IgD-negative memory B cell (primary cell): ENCODE data around the gene ASTN1. TPM values are rescaled to one million over a fixed set of nuclear protein-coding genes. Genes with fewer than 3 reads are reported as not detected.
A peak's percentile ranks its signal among the peaks of the same experiment; 100 is the strongest.

ENCODE experiments used
- H3K27ac Mint-ChIP-seq, 3 donors: one replicate each; pipeline ENCODE4 v1.8.0; 2020 to 2022; ENCODE audit warnings: mild to moderate bottlenecking in 3 of 3, mixed read lengths in 3 of 3, moderate library complexity in 1 of 3
- H3K27me3 Mint-ChIP-seq: one replicate; pipeline ENCODE4 v1.8.0; 2021; ENCODE audit warnings: mixed read lengths
- H3K36me3 Mint-ChIP-seq: one replicate; pipeline ENCODE4 v1.8.0; 2020; ENCODE audit warnings: mild to moderate bottlenecking, mixed read lengths
- H3K4me1 Mint-ChIP-seq, 3 donors: one replicate each; pipeline ENCODE4 v1.8.0; 2020 to 2022; ENCODE audit warnings: mixed read lengths in 3 of 3, mild to moderate bottlenecking in 1 of 3
- H3K4me3 Mint-ChIP-seq, 4 donors: one replicate each; pipeline ENCODE4 v1.8.0; 2020 to 2022; ENCODE audit warnings: mild to moderate bottlenecking in 4 of 4, mixed read lengths in 4 of 4, moderate library complexity in 3 of 4
- H3K9me3 Mint-ChIP-seq, 3 donors: one replicate each; pipeline ENCODE4 v1.8.0; 2020 to 2021; ENCODE audit warnings: mixed read lengths in 3 of 3, mild to moderate bottlenecking in 1 of 3
- polyA plus RNA-seq: library from polyadenylated mRNA; unstranded; fragments of 300-500 nt; fragmentation: Illumina TruSeq; gene quantifications from one replicate; pipeline ENCODE4 v1.2.3, GENCODE V29; 2021

Gene ASTN1
- polyA plus RNA-seq, 1 donor from 2014 or later: not detected

DNA sequence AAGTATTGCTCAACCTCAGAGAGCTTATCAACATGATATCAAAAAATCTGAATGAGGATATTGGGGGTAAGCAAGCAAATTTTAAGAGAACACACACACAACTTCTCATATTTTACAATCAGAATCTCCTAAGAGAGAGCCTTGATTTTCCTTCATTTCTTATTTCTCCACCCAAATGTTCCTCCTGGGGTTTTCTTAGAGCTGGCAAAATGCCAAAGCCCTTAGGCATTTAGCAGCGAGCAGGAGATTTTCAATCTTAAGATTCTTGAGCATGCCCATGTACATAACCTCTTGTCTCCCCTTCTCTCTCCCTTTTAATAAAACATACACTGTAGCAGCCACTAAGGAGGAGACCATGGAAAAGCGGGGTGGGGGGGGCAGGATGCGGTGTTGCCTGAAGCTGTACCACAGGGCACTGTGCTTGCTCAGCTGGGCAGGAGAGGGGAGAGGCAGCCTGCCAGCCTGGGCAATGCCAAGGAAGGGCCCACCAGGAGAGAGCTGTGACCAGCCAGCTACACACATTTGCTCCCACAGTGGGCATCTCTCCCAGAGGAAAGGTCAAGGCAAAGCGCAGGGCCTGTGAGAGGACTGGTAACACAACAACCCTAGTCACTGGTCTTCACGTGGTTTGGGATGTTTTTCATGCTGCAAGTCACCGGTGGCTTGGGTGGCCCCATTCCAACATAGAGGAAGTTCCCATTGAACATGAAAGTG is 10.6 kb upstream of the ASTN1 start:
- Mint-ChIP-seq H3K9me3 (peaks cover 0 to 3% (median 0%) of the 10 kb centered on the region in 3 donors), H3K4me3 (no peak overlapping the region), H3K36me3 (no peaks in the 10 kb centered on the region), H3K4me1 (peaks cover 0 to 5% (median 0%) of the 10 kb centered on the region in 3 donors), H3K27ac (no peak overlapping the region), H3K27me3 (peaks cover 10% of the 10 kb centered on the region)

DNA sequence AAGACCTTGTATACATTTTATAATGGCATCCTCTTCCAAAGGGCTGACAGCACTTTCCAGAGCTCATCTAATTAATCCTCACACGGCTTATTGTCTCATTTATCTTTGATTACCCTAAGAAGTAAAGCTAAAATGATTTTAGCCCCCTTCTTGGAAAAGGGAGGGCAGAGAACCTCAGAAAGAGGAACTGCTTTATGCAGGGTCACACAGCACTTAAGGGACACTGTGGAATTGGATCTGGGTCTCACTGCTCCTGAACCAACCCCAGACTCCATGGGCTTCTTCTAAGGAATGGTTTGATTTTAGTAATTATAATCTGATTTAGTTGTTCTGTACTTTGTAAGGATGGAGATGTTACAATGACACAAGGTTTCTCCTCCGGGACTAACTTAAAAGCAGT is 9.5 kb upstream of the ASTN1 start:
- H3K4me1 Mint-ChIP-seq: peaks cover 0 to 5% (median 0%) of the 10 kb centered on the region in 3 donors
- H3K9me3 Mint-ChIP-seq: no peaks in the 10 kb centered on the region
- H3K4me3 Mint-ChIP-seq: no peak overlapping the region
- H3K27ac Mint-ChIP-seq: no peak overlapping the region
- H3K27me3 Mint-ChIP-seq: peaks cover 10% of the 10 kb centered on the region
- no peaks in the 10 kb centered on the region for H3K36me3 Mint-ChIP-seq

- Mint-ChIP-seq H3K36me3 (no peaks in the 10 kb centered on the region), H3K27ac (no peak overlapping the region), H3K4me1 (peaks cover 0 to 5% (median 0%) of the 10 kb centered on the region in 3 donors), H3K27me3 (peaks cover 10% of the 10 kb centered on the region), H3K9me3 (no peaks in the 10 kb centered on the region), H3K4me3 (no peak overlapping the region)
Observed at GRCh38 chr1:177172866-177173265, 8.4 kb upstream of the ASTN1 start.

DNA sequence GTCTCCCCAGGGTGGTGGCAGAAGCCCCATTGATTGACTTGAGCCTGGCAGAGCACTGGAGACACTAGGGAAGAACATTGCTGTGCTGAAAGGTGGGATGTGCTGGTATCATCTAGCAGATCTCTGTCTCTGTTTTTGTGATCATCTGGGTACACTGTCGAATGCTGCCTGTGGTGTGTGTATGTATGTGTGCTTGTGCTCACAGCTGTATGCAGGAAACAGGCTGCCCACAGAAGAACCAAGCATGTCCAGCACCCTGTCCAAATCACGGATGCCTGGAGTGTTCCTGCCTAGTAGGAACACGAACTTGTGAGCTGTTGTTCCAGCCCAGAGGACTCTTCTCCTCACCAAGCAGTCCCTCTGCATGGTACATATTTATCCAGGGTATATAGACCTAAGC is 7.8 kb upstream of the ASTN1 start:
- Mint-ChIP-seq H3K9me3 (no peaks in the 10 kb centered on the region), H3K4me3 (no peak overlapping the region), H3K4me1 (peaks cover 0 to 5% (median 0%) of the 10 kb centered on the region in 3 donors), H3K27me3 (peaks cover 8% of the 10 kb centered on the region), H3K36me3 (no peaks in the 10 kb centered on the region), H3K27ac (no peak overlapping the region)

GRCh38 chr1:177171536-177172123 is 7.1 kb upstream of the ASTN1 start:
- Mint-ChIP-seq H3K27me3 (peaks cover 8% of the 10 kb centered on the region), H3K4me1 (peaks cover 0 to 5% (median 0%) of the 10 kb centered on the region in 3 donors), H3K36me3 (no peaks in the 10 kb centered on the region), H3K27ac (no peak overlapping the region), H3K9me3 (no peaks in the 10 kb centered on the region), H3K4me3 (peak overlapping the region in 2 of 4 donors; percentile 18 to 67)

DNA sequence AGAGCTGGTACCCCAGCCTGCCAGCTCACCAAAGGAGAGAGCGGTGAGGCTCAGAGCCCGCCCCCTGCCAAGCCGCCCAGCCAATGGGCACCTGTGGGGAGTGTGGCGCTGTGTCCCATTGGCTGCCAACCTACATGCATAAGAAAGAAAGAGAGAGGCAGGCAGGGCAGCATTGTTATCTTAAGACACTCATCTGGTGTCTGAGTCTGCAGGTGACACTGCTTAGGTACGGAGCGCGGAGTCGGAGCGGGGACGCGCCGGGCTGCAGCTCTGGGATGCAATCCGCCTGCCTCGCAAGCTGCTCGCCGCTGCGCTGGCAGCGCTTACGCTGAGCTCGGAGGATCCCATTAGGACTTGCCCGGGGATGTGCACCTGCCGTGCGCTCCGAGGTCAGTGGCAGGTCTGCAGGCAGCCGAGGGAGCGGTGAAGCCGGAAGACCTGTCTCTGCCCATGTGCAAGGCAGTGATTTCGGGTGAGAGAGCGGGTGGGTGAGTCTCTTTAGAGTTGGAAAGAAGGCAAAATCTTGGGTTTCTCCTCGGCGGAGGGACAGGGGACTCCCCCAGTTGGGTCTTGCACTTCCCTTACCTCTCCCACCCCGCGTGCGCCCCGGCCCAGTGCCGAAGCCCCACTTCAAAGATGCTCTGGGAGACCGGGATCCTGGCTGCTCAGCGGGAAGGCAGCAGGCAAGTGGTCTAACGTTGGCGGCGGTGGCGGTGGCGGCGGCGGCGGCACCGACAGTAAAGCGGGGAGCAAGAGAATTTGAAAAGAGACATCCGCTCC is 6.4 kb upstream of the ASTN1 start, which contains the start of gene BRINP2:
Gene BRINP2, plus strand, starts transcription at position 203 of the 780 bp plus-strand sequence. CDS start 58,919 bp downstream, outside the sequence.
- no peak within 1 kb of the TSS for H3K27ac Mint-ChIP-seq
- no peaks in the 10 kb centered on the region for H3K36me3 Mint-ChIP-seq
- H3K27me3 Mint-ChIP-seq: peaks cover 8% of the 10 kb centered on the region
- H3K9me3 Mint-ChIP-seq: no peaks in the 10 kb centered on the region
- peaks cover 0 to 5% (median 0%) of the 10 kb centered on the region in 3 donors for H3K4me1 Mint-ChIP-seq
- H3K4me3 Mint-ChIP-seq: peak within 1 kb of the TSS in 2 of 4 donors; percentile 33 to 67

DNA sequence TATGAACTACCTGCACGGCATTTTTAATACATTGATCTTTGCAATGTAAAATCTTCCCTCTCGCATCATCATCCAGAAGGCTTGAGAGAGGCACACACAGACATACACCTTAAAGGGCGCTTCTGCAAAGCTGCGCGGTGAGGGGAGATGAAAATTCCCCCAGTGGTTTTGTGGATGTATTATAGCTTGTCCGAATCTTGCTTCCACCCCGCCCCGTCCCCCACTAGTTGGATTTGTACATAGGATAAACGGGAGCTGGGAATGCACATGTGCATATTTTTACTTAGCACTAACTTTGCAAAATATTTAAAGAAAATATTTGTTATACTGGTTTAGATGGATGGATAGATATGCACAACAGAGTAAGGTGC is 542 bp upstream of the ASTN1 start:
- H3K27ac Mint-ChIP-seq: no peak overlapping the region
- peaks cover 2% of the 10 kb centered on the region for H3K36me3 Mint-ChIP-seq
- peaks cover 0 to 4% (median 2%) of the 10 kb centered on the region in 3 donors for H3K4me1 Mint-ChIP-seq
- no peak overlapping the region for H3K4me3 Mint-ChIP-seq
- H3K9me3 Mint-ChIP-seq: no peaks in the 10 kb centered on the region
- H3K27me3 Mint-ChIP-seq: peaks cover 18% of the 10 kb centered on the region

DNA sequence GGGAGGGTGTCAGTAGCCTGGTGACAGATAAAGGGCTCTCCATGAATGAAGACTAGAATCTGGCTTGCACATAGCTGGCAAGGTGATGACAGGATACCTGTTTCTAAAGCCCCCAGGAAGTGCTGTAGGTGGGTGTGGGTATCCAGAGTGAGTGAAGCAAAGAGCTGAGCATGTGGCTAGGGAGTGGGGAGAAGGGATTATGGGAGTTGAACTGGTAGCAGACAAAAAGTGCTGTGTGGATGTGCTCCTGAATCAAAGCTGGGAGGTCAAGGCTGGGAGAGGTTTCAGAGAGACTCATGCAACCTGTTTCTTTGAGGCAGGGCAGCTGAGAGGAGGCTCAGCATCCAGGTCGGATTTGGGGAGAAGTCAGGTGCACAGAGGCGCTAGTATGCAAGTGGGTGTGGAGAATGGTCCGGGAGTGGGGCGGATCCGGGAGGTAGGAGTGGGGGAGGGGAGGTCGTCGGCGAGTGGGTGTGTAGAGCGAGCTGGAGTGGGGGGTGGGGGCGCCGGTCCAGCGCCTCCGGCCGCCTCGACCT is 600 bp downstream of the ASTN1 start:
- H3K27ac Mint-ChIP-seq: no peak overlapping the region
- peaks cover 0 to 4% (median 2%) of the 10 kb centered on the region in 3 donors for H3K4me1 Mint-ChIP-seq
- H3K27me3 Mint-ChIP-seq: peaks cover 18% of the 10 kb centered on the region
- H3K4me3 Mint-ChIP-seq: peak overlapping the region in 1 of 4 donors; percentile 67
- peaks cover 2% of the 10 kb centered on the region for H3K36me3 Mint-ChIP-seq
- no peaks in the 10 kb centered on the region for H3K9me3 Mint-ChIP-seq

- Mint-ChIP-seq H3K27me3 (peaks cover 18% of the 10 kb centered on the region), H3K36me3 (peaks cover 2% of the 10 kb centered on the region), H3K4me1 (peaks cover 0 to 4% (median 2%) of the 10 kb centered on the region in 3 donors), H3K27ac (no peak overlapping the region), H3K9me3 (peaks cover 0 to 2% (median 0%) of the 10 kb centered on the region in 3 donors), H3K4me3 (no peak overlapping the region)
Observed at GRCh38 chr1:177162243-177162642, 2.3 kb downstream of the ASTN1 start.

DNA sequence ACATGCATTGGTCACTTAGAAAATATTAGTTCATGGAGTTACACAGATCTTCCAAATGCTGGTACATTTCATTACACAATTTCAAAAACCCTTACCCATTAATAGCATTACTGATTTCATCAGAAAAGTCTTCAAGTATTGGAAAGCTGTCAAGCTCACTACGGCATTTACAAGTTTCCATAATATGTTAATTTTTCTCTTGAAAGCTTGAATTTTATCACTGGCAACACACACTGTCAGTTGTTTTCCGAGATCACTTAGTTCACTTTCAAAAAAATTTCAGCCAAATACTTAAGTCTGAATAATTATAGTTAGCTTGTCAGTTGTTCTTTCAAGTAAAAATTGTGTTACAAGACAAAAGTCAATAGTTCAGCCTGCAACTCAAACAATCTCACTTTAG is 18.0 kb downstream of the ASTN1 start:
- H3K4me1 Mint-ChIP-seq: no peaks in the 10 kb centered on the region
- no peak overlapping the region for H3K4me3 Mint-ChIP-seq
- H3K36me3 Mint-ChIP-seq: no peaks in the 10 kb centered on the region
- no peaks in the 10 kb centered on the region for H3K9me3 Mint-ChIP-seq
- no peak overlapping the region for H3K27ac Mint-ChIP-seq
- H3K27me3 Mint-ChIP-seq: no peaks in the 10 kb centered on the region

DNA sequence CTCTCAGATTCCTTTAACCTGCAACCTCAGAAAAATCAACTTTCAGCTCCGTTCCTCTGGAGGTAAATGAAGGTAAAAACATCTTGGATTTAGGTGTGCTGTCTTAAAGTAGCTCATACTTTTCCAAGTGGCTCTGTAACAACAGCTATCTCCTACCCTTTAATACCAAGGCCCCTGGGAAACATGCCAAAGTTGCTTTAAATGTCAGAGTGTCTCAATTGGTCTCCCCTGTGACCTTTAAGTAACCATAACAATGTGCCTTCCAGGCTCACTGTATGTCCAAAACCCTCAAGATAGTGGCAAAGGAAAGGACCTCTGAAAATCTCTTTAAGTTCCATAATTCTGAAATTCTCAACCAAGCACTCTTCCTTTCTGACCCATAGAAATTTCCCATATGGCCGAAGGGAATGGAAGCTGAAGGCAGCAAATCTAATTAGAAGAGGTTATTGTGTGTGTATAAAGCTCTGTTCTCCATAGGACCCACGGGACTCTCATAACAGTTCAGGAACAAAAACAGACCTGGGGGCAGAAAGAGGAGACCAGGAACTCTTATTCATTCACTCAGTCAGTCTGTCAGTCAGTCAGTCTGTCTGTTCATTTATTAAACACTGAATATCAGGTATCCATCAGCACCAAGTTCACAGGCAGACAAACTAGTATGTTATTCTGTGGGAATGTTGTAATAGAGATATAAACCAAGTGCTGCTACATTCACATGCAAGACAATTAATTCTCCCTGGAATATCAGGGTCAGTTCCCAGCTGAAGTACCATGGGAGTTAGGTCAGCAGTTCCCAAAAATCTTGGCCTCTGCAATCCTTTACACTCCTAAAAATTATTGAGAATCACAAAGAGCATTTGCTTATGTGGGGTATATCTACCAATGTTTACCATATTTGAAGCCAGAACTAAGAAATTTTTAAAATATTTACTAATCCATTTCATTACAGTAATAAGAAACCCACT is 19.1 kb downstream of the ASTN1 start:
- H3K36me3 Mint-ChIP-seq: no peaks in the 10 kb centered on the region
- H3K27ac Mint-ChIP-seq: no peak overlapping the region
- no peak overlapping the region for H3K4me3 Mint-ChIP-seq
- no peaks in the 10 kb centered on the region for H3K4me1 Mint-ChIP-seq
- no peaks in the 10 kb centered on the region for H3K9me3 Mint-ChIP-seq
- no peaks in the 10 kb centered on the region for H3K27me3 Mint-ChIP-seq

DNA sequence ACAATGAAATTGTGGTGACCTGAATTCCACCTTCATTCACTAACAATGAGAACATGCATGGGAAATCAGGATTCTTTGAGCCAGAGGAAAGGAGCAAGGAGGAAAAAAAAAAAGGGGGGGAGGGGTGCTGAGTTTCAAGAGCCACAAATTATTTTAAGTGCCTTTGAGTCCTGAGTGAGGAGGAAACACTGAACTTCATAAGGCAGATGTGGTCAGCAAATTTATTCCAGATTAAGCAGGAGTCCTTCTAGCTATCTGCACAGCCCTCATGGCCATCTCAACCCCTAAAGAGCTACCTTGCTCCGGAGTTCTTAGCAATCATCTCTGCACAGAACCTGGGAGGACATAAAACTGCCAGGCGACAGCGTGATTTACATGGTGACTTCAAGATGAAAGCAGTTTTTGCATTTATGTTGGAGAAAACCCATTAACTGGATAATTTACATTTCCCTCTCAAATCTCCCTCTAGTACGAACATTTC is 21.7 kb downstream of the ASTN1 start:
- peaks cover 0 to 6% (median 4%) of the 10 kb centered on the region in 3 donors for H3K9me3 Mint-ChIP-seq
- H3K4me1 Mint-ChIP-seq: no peaks in the 10 kb centered on the region
- H3K36me3 Mint-ChIP-seq: no peaks in the 10 kb centered on the region
- H3K27ac Mint-ChIP-seq: no peak overlapping the region
- H3K4me3 Mint-ChIP-seq: no peak overlapping the region
- no peaks in the 10 kb centered on the region for H3K27me3 Mint-ChIP-seq

GRCh38 chr1:177142010-177142409 is 22.5 kb downstream of the ASTN1 start:
- H3K9me3 Mint-ChIP-seq: peaks cover 0 to 6% (median 4%) of the 10 kb centered on the region in 3 donors

GRCh38 chr1:177138347-177138746 is 26.2 kb downstream of the ASTN1 start:
- no peak overlapping the region for H3K4me3 Mint-ChIP-seq
- H3K36me3 Mint-ChIP-seq: no peaks in the 10 kb centered on the region
- H3K4me1 Mint-ChIP-seq: no peaks in the 10 kb centered on the region
- peaks cover 3% of the 10 kb centered on the region for H3K27me3 Mint-ChIP-seq
- H3K27ac Mint-ChIP-seq: no peak overlapping the region
- H3K9me3 Mint-ChIP-seq: peaks cover 0 to 6% (median 4%) of the 10 kb centered on the region in 3 donors

More at GRCh38 chr1:177142010-177142409, 22.5 kb downstream of the ASTN1 start:
- H3K4me3 Mint-ChIP-seq: no peak overlapping the region
- H3K36me3 Mint-ChIP-seq: no peaks in the 10 kb centered on the region
- no peaks in the 10 kb centered on the region for H3K4me1 Mint-ChIP-seq
- no peaks in the 10 kb centered on the region for H3K27me3 Mint-ChIP-seq
- no peak overlapping the region for H3K27ac Mint-ChIP-seq
